ENCODE results near the gene SH3RF3. TPM values are rescaled to one million over a fixed set of nuclear protein-coding genes. Genes with fewer than 3 reads are reported as not detected.

Gene SH3RF3
- total and polyA plus RNA-seq, 4 donors: 2.9 to 9.7 (median 8.6) TPM

- H3K9ac ChIP-seq (ENCODE audit: insufficient read depth in 1 of 2, low read length in 2 of 2): no peak overlapping the region
- no peak for TF ChIP-seq CTCF (IDR thresholded peaks at IDR 0.05; ENCODE audit: control extremely low read depth, extremely low read depth)
- no peak overlapping the region for H3K27ac ChIP-seq (ENCODE audit: low read depth in 1 of 2, low read length in 1 of 2)
- peaks cover 0 to 12% (median 0%) of the 10 kb centered on the region in 5 donors for H3K4me1 ChIP-seq (ENCODE audit: control insufficient read depth in 5 of 5, insufficient read depth in 5 of 5, low read length in 5 of 5)
- no peaks in the 10 kb centered on the region for H3K9me3 ChIP-seq (ENCODE audit: control insufficient read depth in 4 of 4, insufficient read depth in 3 of 4, low read length in 3 of 4)
- ATAC-seq (ENCODE audit: insufficient read depth, low FRiP score): no peak
- no peaks in the 10 kb centered on the region for H3K27me3 ChIP-seq (ENCODE audit: control insufficient read depth in 3 of 3, insufficient read depth in 3 of 3, low read length in 2 of 3)
- H3K4me3 ChIP-seq: no peak overlapping the region
- no peaks in the 10 kb centered on the region for H3K36me3 ChIP-seq (ENCODE audit: control insufficient read depth in 4 of 4, insufficient read depth in 4 of 4, low read length in 4 of 4)
- no peak for DNase-seq
- WGBS, 2 donors: 88 to 92% methylated on average over 10 of the region's 10 CpGs
Observed at GRCh38 chr2:109531896-109532727, 403.1 kb downstream of the SH3RF3 start.

GRCh38 chr2:109532728-109533076 lies 403.7 kb downstream of the SH3RF3 start:
- Histone ChIP-seq H3K9me3 (ENCODE audit: control insufficient read depth in 4 of 4, insufficient read depth in 3 of 4, low read length in 3 of 4) (no peaks in the 10 kb centered on the region), H3K4me3 (no peak overlapping the region), H3K4me1 (ENCODE audit: control insufficient read depth in 5 of 5, insufficient read depth in 5 of 5, low read length in 5 of 5) (peaks cover 0 to 12% (median 0%) of the 10 kb centered on the region in 5 donors), H3K27me3 (ENCODE audit: control insufficient read depth in 3 of 3, insufficient read depth in 3 of 3, low read length in 2 of 3) (no peaks in the 10 kb centered on the region), H3K27ac (ENCODE audit: low read depth in 1 of 2, low read length in 1 of 2) (no peak overlapping the region), H3K9ac (ENCODE audit: insufficient read depth in 1 of 2, low read length in 2 of 2) (no peak overlapping the region), H3K36me3 (ENCODE audit: control insufficient read depth in 4 of 4, insufficient read depth in 4 of 4, low read length in 4 of 4) (no peaks in the 10 kb centered on the region)
- WGBS, 2 donors: 93 to 96% methylated on average over 5 of the region's 5 CpGs
- DNase-seq (no peak), ATAC-seq (ENCODE audit: insufficient read depth, low FRiP score) (no peak)
- TF ChIP-seq CTCF (IDR thresholded peaks at IDR 0.05; ENCODE audit: control extremely low read depth, extremely low read depth): no peak

- H3K9ac ChIP-seq (ENCODE audit: insufficient read depth in 1 of 2, low read length in 2 of 2): no peak overlapping the region
- WGBS, 2 donors: 83 to 91% methylated on average over 7 of the region's 7 CpGs
- no peaks in the 10 kb centered on the region for H3K9me3 ChIP-seq (ENCODE audit: control insufficient read depth in 4 of 4, insufficient read depth in 3 of 4, low read length in 3 of 4)
- H3K4me1 ChIP-seq (ENCODE audit: control insufficient read depth in 5 of 5, insufficient read depth in 5 of 5, low read length in 5 of 5): peaks cover 0 to 12% (median 0%) of the 10 kb centered on the region in 5 donors
- DNase-seq (no peak), ATAC-seq (ENCODE audit: insufficient read depth, low FRiP score) (no peak)
- H3K27me3 ChIP-seq (ENCODE audit: control insufficient read depth in 3 of 3, insufficient read depth in 3 of 3, low read length in 2 of 3): no peaks in the 10 kb centered on the region
- H3K36me3 ChIP-seq (ENCODE audit: control insufficient read depth in 4 of 4, insufficient read depth in 4 of 4, low read length in 4 of 4): no peaks in the 10 kb centered on the region
- TF ChIP-seq CTCF (IDR thresholded peaks at IDR 0.05; ENCODE audit: control extremely low read depth, extremely low read depth): no peak
- H3K27ac ChIP-seq (ENCODE audit: low read depth in 1 of 2, low read length in 1 of 2): no peak overlapping the region
- no peak overlapping the region for H3K4me3 ChIP-seq
Observed at GRCh38 chr2:109533823-109534222, 404.8 kb downstream of the SH3RF3 start.

Measured in lung (tissue), 12 donors.